NCI-H2227 (cell line): ENCODE data around the gene SMO.
"Not testable (repeated sequence)": the region's sequence is repeated elsewhere in the genome, so short reads cannot be mapped to it uniquely, and the experiment has no call there.

Source experiments
- DNase-seq: peaks from one replicate; lab custom pipeline; 2025; ENCODE audit not compliant: unreplicated experiment; lab: John Stamatoyannopoulos, UW

The SMO gene

GRCh38 chr7:129231666-129232065, 43.2 kb downstream of the SMO start:
- DNase-seq: no peak

- no peak for DNase-seq
Observed at GRCh38 chr7:129238546-129238945, 50.1 kb downstream of the SMO start.

- DNase-seq: no peak
Observed at GRCh38 chr7:129240119-129240820, 51.8 kb downstream of the SMO start.

- DNase-seq: no peak
Observed at GRCh38 chr7:129244220-129244619, 55.8 kb downstream of the SMO start.

- DNase-seq: no peak
Observed at GRCh38 chr7:129245533-129245932, 57.1 kb downstream of the SMO start.

GRCh38 chr7:129247087-129247486, 58.7 kb downstream of the SMO start:
- no peak for DNase-seq

GRCh38 chr7:129252128-129252527, 63.7 kb downstream of the SMO start:
- no peak for DNase-seq

GRCh38 chr7:129252603-129253002, 64.2 kb downstream of the SMO start:
- DNase-seq: not testable (repeated sequence)

- no peak for DNase-seq
Observed at GRCh38 chr7:129255800-129256199, 67.4 kb downstream of the SMO start.

- DNase-seq: no peak
Observed at GRCh38 chr7:129256221-129256620, 67.8 kb downstream of the SMO start.

- no peak for DNase-seq
Observed at GRCh38 chr7:129257168-129257567, 68.7 kb downstream of the SMO start.

GRCh38 chr7:129258649-129259389, 70.4 kb downstream of the SMO start:
- DNase-seq: no peak

- no peak for DNase-seq
Observed at GRCh38 chr7:129262324-129262723, 73.9 kb downstream of the SMO start.
